Raji (cell line): Measurements from ENCODE around the gene SLITRK3.

Source experiments
- POLR2A ChIP-seq: IDR thresholded peaks from 2 replicates; pipeline ENCODE4 v1.6.1; 2011; ENCODE audit warnings: low read depth, low read length, control low read depth; ENCODE audit not compliant: insufficient read depth

Gene SLITRK3

DNA sequence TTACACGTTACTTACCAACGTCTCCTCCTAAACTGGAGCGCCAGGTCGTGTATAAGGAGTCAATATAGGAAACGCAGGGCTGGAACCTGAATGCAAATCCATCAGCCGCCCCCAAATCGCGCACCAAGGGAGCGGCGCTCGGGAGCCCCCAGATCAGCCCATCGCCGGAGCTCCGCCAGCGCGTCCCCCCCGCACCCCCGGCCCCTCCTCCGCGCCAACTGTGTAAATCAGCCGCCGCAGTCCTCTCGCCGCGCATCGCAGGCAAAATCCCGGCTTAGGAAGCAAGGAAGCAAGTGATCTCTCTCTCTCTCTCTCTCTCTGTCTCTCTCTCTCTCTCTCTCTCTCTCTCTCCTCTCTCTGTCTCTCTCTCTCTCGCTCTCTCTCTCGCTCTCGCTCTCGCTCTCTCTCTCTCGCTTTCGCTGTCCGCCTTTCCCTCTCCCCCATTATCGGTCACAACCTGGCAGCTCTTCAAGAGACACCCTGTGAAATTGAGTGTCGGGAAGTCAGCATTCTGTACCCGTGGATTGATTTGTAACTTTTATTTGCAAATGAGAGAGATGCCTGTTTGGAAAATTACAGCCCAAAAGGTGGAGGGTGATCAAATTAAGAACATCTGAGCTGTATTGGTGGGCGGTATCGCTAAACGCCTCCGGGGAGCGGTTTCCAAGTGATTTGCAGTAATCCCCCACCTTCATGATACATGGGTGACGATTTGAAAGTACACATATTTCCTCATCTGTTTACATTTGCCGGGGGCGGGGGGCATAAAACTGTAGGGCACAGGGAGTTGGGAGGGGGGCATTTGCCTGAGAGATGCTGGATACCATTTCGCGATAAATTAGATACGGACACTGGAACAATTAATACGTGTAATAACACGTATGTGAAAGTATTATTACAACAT lies 645 bp upstream of the SLITRK3 start:
- no peak for TF ChIP-seq POLR2A

- TF ChIP-seq POLR2A, result no peak
Measured at GRCh38 chr3:165195241-165195639, 944 bp downstream of the SLITRK3 start.

DNA sequence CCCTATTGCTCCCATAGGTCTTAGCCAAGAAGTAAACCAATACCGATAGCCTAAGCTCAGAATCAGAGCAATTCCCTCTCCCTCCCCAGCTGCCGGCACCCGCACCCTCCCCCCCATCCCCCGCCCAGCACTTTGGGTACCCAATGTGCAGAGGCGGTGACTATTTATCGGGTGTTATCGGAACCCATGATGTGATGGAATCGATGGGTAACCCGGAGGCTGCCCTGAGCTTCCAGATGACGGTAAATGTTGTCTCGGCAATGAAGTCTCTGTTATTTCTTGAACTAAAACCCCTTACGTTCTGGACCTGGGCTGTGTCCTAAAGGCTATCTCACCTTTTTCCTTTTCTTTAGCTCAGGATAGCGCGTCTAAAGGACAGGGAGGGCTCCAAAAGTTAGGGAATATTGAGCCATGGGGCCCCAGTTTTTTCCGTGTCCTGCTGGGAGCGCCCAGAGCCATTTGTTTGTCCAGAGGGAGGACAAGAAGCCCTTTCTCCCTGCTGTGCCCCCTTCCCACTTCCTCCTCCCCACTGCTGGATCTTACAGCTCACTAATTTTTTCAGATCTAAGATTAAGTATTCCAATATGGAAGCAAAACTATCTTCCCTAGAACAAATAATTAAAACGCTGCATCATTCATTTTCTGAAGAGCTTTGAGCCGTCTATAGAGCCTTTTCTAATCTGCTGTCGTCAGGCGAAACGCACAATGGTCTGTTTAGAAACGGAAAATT lies 1.5 kb downstream of the SLITRK3 start:
- no peak for TF ChIP-seq POLR2A

DNA sequence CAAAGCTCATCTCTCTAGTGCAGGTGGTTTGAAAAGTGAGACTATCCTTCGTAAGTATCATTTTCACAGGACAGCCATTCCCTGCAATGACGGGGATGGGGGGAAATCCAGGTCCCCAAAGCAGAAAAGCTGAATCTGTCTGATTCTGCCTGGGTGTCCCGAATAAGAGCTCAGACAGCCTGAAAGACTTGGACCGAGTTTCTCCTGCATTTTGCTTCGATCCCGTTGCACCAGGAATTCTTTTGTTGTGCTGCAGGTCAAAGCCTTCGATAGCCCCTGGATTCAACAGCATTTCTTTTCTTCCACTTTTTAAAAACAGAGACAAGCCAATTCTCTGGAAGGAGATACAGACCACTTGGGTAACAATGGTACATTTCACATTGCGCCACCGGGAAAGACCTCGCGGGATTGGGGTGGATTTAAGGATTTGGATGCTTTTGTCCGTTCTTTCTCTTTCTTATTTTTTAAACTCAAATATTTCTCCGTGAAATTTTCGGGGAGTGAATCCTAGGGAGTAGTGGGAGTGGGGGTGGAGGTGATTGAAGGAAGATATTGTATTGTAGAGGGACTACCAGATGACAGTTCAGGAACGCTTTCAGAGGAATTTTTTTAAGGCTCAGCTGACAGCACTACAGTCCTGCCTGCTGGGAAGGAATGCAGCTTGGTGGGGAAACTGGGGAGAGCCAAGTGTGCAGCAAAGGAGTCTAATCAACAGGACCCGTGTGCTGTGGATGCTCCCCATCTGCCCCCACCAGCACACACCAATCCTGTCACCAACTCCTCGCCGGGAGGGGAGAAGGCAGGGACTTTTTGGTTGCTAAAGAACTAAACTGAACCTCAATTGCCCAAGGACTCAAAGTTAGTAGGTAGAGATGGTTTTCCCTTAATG lies 2.6 kb downstream of the SLITRK3 start:
- TF ChIP-seq POLR2A, result no peak

- no peak for TF ChIP-seq POLR2A
Measured at GRCh38 chr3:165192610-165193192, 3.5 kb downstream of the SLITRK3 start.

GRCh38 chr3:165191491-165191890 lies 4.7 kb downstream of the SLITRK3 start:
- TF ChIP-seq POLR2A, result no peak

DNA sequence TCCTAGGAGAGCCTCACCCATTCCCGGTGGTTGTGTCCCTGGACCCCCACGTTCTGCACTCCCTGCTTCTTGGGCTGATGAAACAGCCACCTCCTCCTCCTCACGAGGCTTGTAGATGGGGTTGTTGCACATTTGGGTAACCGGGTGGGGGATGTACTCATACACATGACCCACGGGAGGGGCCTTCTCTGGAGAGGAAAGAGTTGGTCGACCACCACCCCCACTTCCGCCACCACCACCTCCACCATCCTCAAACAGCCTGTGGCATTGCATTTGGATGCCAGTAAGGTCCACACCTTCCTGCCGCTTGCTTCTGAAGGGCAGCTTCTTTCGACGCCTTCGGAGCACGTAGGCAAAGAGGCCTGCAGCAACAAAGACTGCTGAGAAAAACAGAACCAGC lies 7.7 kb downstream of the SLITRK3 start:
- TF ChIP-seq POLR2A, result no peak

DNA sequence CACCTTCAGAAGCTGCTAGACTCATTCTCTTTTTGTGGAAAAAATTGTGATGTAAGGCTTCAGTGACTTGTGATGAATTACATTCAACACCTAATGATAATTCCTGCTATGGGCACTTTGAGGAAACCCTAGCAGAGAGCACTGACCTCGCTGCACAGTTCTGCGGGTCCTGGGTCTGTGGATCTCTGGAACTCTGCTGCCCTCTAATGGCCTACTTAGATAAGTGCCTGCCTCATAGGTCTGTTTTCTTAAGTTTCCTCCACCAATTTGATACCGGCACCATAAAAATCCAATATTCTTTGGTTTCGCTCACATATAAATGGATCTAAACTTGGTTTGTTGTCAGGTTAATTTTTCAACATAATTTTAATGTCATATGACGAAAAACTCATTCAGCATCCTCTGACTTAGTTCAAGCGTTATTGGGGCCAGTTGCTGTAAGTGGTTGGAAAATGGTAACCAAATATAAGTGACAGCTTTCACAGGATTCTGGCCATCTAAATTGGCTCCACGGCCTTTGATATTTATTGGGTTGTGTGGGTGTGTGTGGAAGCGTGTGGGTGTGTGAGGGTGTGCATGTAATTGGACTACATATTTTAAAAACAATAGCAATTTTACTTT lies 10.4 kb downstream of the SLITRK3 start:
- TF ChIP-seq POLR2A, result no peak

DNA sequence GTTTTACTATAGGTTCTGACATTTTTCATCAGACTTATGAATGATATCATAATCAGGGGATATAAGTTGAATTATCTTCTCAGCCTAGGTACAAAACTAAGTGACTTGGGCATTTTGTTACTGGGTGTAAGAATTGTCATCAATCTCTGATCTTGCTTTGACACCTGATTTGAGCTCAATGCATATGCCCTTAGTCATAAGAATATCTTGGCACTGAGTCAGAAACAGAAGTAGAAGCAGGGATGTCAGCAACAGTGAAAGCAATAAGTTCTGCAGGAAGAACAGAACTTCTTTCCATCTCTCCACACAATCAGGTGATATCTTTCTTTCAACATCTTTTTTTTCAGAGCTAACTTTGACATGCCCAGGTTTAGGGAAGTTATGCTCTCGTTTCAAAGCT lies 14.6 kb downstream of the SLITRK3 start:
- no peak for TF ChIP-seq POLR2A

DNA sequence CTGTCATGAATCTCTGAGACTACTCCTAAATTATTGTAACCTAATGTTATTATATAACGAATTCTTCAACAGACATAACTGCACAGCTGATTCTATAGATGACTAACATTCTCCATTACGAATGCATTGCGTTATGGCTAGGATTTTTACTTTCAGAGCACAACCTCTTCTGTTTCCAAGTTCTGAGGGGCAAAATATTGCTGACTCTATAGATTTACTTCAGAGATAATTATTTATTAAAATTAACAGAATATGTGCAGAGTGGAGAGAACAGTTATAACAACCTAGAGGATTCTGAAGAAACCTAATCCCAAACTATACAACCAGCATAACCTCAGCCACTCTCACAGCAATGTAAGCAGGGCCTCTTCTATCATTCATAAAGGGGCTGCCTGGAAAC lies 25.9 kb downstream of the SLITRK3 start:
- no peak for TF ChIP-seq POLR2A

- TF ChIP-seq POLR2A, result no peak
Measured at GRCh38 chr3:165169368-165169767, 26.8 kb downstream of the SLITRK3 start.

GRCh38 chr3:165162883-165163282 lies 33.3 kb downstream of the SLITRK3 start:
- TF ChIP-seq POLR2A, result no peak

- TF ChIP-seq POLR2A, result no peak
Measured at GRCh38 chr3:165159760-165160421, 36.3 kb downstream of the SLITRK3 start.

DNA sequence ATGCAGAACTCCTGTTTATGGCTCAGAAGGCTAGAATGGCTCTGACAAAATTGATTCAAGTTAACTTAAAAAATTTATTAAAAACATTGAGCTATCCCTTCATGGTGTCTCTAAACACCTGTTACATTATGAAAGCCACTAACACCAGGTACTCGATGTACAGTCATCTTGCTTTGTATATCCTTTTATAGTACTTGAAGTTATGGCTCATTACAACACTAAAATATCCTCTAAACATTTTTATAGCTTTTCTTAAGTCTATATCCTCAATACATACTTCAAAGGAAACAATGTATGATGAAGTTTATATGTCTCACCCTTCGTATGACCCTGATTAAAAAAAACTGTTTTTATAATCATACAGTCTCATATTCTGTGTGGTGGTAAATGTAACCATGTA lies 38.2 kb downstream of the SLITRK3 start:
- no peak for TF ChIP-seq POLR2A
